Skeletal muscle tissue (tissue), 4 donors: ENCODE measurements around the gene CARMIL3. TPM values are rescaled to one million over a fixed set of nuclear protein-coding genes. Genes with fewer than 3 reads are reported as not detected.
"Not testable (repeated sequence)": the region's sequence is repeated elsewhere in the genome, so short reads cannot be mapped to it uniquely, and the experiment has no call there.

Experiments
- H3K27ac ChIP-seq: one replicate; pipeline ENCODE4 v1.7.0; 2013; ENCODE audit warnings: mild to moderate bottlenecking, low read depth, low read length, inconsistent platforms
- H3K27me3 ChIP-seq, 3 donors: one replicate each; pipeline ENCODE4 v1.7.0; 2013; ENCODE audit warnings: low read length in 3 of 3; ENCODE audit not compliant: control insufficient read depth in 3 of 3, insufficient read depth in 3 of 3
- H3K36me3 ChIP-seq, 3 donors: one replicate each; pipeline ENCODE4 v1.7.0; 2013; ENCODE audit warnings: low read length in 3 of 3; ENCODE audit not compliant: control insufficient read depth in 3 of 3, insufficient read depth in 3 of 3
- H3K4me1 ChIP-seq, 3 donors: one replicate each; pipeline ENCODE4 v1.7.0; 2013; ENCODE audit warnings: low read length in 3 of 3, mild to moderate bottlenecking in 3 of 3; ENCODE audit not compliant: control insufficient read depth in 3 of 3, insufficient read depth in 3 of 3
- H3K4me3 ChIP-seq, 3 donors: one replicate each; pipeline ENCODE4 v1.7.0; 2013; ENCODE audit warnings: low read length in 3 of 3
- H3K9ac ChIP-seq, 3 donors: one replicate each; pipeline ENCODE4 v1.7.0; 2013; ENCODE audit warnings: low read length in 3 of 3, mild to moderate bottlenecking in 3 of 3, moderate library complexity in 2 of 3, low read depth in 1 of 3
- H3K9me3 ChIP-seq, 3 donors: one replicate each; pipeline ENCODE4 v1.7.0; 2013; ENCODE audit warnings: low read length in 3 of 3; ENCODE audit not compliant: control insufficient read depth in 3 of 3
- total RNA-seq: library from RNA; depleted of rRNA; stranded (reverse); fragments of >200 nt; gene quantifications from one replicate; pipeline ENCODE4 v1.2.3, GENCODE V29; 2014
- donor health status: Osteomylitis.

Gene CARMIL3
- total RNA-seq, 1 donor from 2014 or later = under 0.01 TPM

DNA sequence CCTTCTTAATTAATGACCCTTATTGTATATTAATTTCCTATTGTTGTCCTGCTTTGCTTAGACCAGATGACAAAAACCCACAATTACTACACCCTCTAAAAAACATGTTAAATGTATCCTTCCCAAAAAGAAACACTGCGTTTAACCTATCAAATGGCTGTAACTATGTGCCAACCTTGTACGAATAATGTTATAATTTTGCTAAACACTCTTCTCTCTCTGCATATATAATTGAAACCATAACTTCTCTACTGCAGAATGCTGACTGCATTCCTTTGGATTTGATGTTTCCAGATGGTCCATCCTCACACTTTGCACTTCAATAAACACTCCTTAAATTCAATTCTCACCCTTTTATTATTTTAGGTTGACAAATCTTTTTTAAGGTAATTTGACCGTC lies 31.3 kb upstream of the CARMIL3 start:
- not testable (repeated sequence) for H3K27me3 ChIP-seq, H3K4me3 ChIP-seq, H3K27ac ChIP-seq, H3K36me3 ChIP-seq, H3K4me1 ChIP-seq, H3K9ac ChIP-seq, H3K9me3 ChIP-seq

DNA sequence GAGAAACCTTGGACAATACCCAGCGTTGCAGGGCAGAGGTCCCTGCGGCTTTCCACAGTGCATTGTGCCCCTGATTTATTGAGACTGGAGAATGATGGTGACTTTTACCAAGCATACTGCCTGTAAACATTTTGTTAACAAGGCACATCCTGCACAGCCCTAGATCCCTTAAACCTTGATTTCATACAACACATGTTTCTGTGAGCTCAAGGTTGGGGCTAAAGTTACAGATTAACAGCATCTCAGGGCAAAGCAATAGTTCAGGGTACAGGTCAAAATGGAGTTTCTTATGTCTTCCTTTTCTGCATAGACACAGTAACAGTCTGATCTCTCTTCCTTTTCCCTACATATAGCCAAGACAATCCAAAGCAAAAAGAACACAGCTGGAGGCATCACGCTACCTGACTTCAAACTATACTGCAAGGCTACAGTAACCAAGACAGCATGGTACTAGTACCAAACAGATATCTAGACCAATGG lies 26.8 kb upstream of the CARMIL3 start:
- H3K9ac ChIP-seq, H3K9me3 ChIP-seq: not testable (repeated sequence)

GRCh38 chr14:24029687-24030086 lies 22.1 kb upstream of the CARMIL3 start:
- H3K4me3 ChIP-seq, H3K27me3 ChIP-seq, H3K9me3 ChIP-seq, H3K27ac ChIP-seq, H3K4me1 ChIP-seq, H3K9ac ChIP-seq, H3K36me3 ChIP-seq: not testable (repeated sequence)

More for the DNA sequence above, 26.8 kb upstream of the CARMIL3 start:
- H3K27me3 ChIP-seq, H3K36me3 ChIP-seq, H3K4me1 ChIP-seq, H3K4me3 ChIP-seq, H3K27ac ChIP-seq: not testable (repeated sequence)

GRCh38 chr14:24031331-24031730 lies 20.5 kb upstream of the CARMIL3 start:
- not testable (repeated sequence) for H3K36me3 ChIP-seq, H3K4me1 ChIP-seq, H3K4me3 ChIP-seq, H3K27me3 ChIP-seq, H3K9me3 ChIP-seq, H3K27ac ChIP-seq, H3K9ac ChIP-seq

GRCh38 chr14:24032727-24033418 lies 18.9 kb upstream of the CARMIL3 start:
- H3K36me3 ChIP-seq = no peaks in the 10 kb centered on the region
- H3K4me1 ChIP-seq = peaks cover 3 to 11% (median 9%) of the 10 kb centered on the region in 3 donors
- H3K27ac ChIP-seq = no peak overlapping the region
- no peaks in the 10 kb centered on the region for H3K27me3 ChIP-seq
- no peak overlapping the region for H3K9ac ChIP-seq
- H3K9me3 ChIP-seq = no peaks in the 10 kb centered on the region
- H3K4me3 ChIP-seq = no peak overlapping the region

DNA sequence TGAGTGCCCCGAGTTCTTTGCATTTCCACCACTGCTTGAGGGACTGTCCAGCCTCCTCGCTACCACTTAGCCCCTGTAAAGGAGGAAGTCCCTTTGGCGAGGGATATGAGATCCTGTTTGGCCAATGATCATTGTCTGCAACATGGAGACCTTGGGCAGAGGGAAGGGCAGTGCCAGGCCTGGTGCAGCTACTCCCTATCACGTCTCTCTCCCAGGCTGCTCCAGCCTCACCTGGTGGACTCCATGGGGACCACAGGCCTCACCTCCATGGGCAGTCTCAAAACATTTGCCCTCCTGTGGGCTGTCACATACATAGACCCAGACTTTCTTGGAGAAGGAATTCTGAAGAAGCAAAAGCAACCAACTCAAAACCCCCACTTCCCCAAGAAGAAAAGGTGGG lies 16.0 kb upstream of the CARMIL3 start:
- H3K9me3 ChIP-seq, H3K27me3 ChIP-seq, H3K36me3 ChIP-seq: not testable (repeated sequence)
- peak overlapping the region in 2 of 3 donors; percentile 83 to 92 for H3K9ac ChIP-seq
- H3K4me1 ChIP-seq = peaks cover 3 to 11% (median 9%) of the 10 kb centered on the region in 3 donors
- H3K4me3 ChIP-seq = peak overlapping the region; percentile 87 to 88 (median 88)
- peak overlapping the region; percentile 81 for H3K27ac ChIP-seq

GRCh38 chr14:24036169-24036962 lies 15.4 kb upstream of the CARMIL3 start:
- Histone ChIP-seq H3K4me3 (peak overlapping the region; percentile 87 to 88 (median 88)), H3K27me3 (no peaks in the 10 kb centered on the region), H3K36me3 (no peaks in the 10 kb centered on the region), H3K9me3 (no peaks in the 10 kb centered on the region), H3K4me1 (peaks cover 3 to 11% (median 9%) of the 10 kb centered on the region in 3 donors), H3K27ac (peak overlapping the region; percentile 81), H3K9ac (peak overlapping the region; percentile 77 to 92 (median 83))

DNA sequence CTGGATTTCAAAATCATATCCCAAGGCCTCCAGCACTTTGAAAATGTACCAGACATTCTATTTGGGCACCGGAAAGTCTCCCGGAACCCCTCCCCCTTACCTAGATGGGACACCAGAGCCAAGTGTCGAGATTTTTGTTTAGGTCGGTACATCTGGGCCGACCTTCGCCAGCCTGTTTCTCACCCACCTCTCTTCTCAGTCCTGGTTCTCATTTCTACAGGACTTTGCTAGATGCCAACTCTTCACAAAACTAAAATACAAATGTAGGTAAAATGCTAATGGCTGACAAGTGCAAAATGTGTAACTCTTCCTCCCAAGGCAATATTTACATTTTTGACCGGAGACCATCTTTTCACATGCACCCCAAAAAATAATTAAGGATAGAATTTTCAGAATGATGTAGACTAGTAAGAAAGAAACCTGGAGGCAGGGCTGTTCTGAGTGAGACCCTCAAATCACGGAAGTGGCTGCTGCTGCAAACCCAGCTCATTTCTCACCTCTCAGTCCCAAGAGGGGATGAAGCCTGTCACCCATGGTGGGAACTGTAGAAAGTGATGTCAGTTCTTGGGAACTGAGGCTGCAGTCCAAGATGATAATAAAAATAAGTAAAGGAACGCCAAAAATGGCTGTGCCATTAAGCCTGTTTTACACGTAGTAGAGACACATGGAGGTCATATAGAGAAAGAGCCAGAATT lies 14.7 kb upstream of the CARMIL3 start:
- H3K36me3 ChIP-seq, H3K27me3 ChIP-seq, H3K9me3 ChIP-seq: not testable (repeated sequence)
- H3K27ac ChIP-seq = peak overlapping the region; percentile 81
- peak overlapping the region; percentile 87 to 88 (median 88) for H3K4me3 ChIP-seq
- peaks cover 3 to 11% (median 9%) of the 10 kb centered on the region in 3 donors for H3K4me1 ChIP-seq
- H3K9ac ChIP-seq = peak overlapping the region; percentile 77 to 92 (median 83)

- Histone ChIP-seq H3K9ac (no peak overlapping the region), H3K36me3 (no peaks in the 10 kb centered on the region), H3K4me3 (no peak overlapping the region), H3K4me1 (peaks cover 3 to 11% (median 6%) of the 10 kb centered on the region in 3 donors), H3K27ac (no peak overlapping the region), H3K9me3 (no peaks in the 10 kb centered on the region), H3K27me3 (peaks cover 0 to under 1% (median 0%) of the 10 kb centered on the region in 3 donors)
Observed at GRCh38 chr14:24037658-24038037, 14.2 kb upstream of the CARMIL3 start.

DNA sequence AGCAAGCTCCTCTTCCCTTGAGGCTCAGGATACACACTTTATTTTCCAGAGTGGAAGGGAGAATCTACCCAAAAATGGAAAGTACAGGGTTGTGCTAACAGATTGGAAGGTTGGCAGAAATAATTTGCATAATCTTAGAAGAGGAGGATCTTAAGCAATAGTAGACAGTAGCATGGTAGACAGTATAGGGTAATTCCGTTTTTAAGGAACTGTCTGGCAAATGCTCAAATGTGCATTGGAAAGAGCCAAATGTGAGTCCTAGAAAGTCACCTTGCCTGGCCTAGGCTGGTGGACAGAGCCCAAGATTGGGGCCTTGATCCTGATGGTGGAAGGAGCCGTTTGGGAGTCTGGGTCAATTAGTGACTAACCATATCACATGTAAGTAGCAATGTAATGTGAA lies 13.1 kb upstream of the CARMIL3 start:
- peaks cover 0 to 3% (median 0%) of the 10 kb centered on the region in 3 donors for H3K27me3 ChIP-seq
- H3K9ac ChIP-seq = no peak overlapping the region

More for the DNA sequence above, 13.1 kb upstream of the CARMIL3 start:
- Histone ChIP-seq H3K27ac (no peak overlapping the region), H3K9me3 (no peaks in the 10 kb centered on the region), H3K36me3 (no peaks in the 10 kb centered on the region), H3K4me1 (peaks cover 0 to 10% (median 3%) of the 10 kb centered on the region in 3 donors), H3K4me3 (no peak overlapping the region)
